ENCODE results near the gene CIITA.

Gene CIITA

GRCh38 chr16:10935226-10935915 lies 58.4 kb downstream of the CIITA start:
- POLR2A ChIA-PET = interaction anchor here (0.9 kb wide), 1 partner anchor 13 kb away, joined by 3 read pairs; no protein-coding TSS in a partner anchor
- TF ChIP-seq CTCF (IDR thresholded peaks at IDR 0.05; ENCODE audit: control extremely low read depth, extremely low read depth, low read depth, missing control alignments) = no peak
- CTCF ChIA-PET = interaction anchor here (1.3 to 4.1 kb wide), 3 partner anchors 10 to 42 kb away, joined by 3 to 16 read pairs (median 4); no protein-coding TSS in a partner anchor
- DNase-seq (ENCODE audit: extremely low spot score) = no peak

- ChIA-PET CTCF (interaction anchor here (0.9 to 4.1 kb wide), 6 partner anchors 9 to 427 kb away, joined by 3 to 16 read pairs (median 4); no protein-coding TSS in a partner anchor), POLR2A (interaction anchor here (1.1 kb wide), 1 partner anchor 197 kb away, joined by 5 read pairs; no protein-coding TSS in a partner anchor)
- TF ChIP-seq CTCF (IDR thresholded peaks at IDR 0.05; ENCODE audit: control extremely low read depth, extremely low read depth, low read depth, missing control alignments) = no peak
- no peak for DNase-seq (ENCODE audit: extremely low spot score)
These were observed 59.4 kb downstream of the CIITA start for GRCh38 chr16:10936272-10936984.

GRCh38 chr16:10937068-10937859 lies 60.3 kb downstream of the CIITA start:
- no peak for DNase-seq (ENCODE audit: extremely low spot score)
- no peak for TF ChIP-seq CTCF (IDR thresholded peaks at IDR 0.05; ENCODE audit: control extremely low read depth, extremely low read depth, low read depth, missing control alignments)
- ChIA-PET POLR2A (interaction anchor here (1.1 kb wide), 1 partner anchor 198 kb away, joined by 5 read pairs; no protein-coding TSS in a partner anchor), CTCF (interaction anchor here (0.9 to 4.1 kb wide), 6 partner anchors 8 to 428 kb away, joined by 3 to 16 read pairs (median 4); no protein-coding TSS in a partner anchor)

GRCh38 chr16:10938321-10938720 lies 61.3 kb downstream of the CIITA start:
- no peak for DNase-seq (ENCODE audit: extremely low spot score)
- POLR2A ChIA-PET = no interaction called here
- CTCF ChIA-PET = interaction anchor here (1.1 to 4.1 kb wide), 2 partner anchors 12 to 25 kb away, joined by 3 to 16 read pairs; no protein-coding TSS in a partner anchor
- TF ChIP-seq CTCF (IDR thresholded peaks at IDR 0.05; ENCODE audit: control extremely low read depth, extremely low read depth, low read depth, missing control alignments) = no peak

GRCh38 chr16:10938796-10939648 lies 62.0 kb downstream of the CIITA start:
- TF ChIP-seq CTCF (IDR thresholded peaks at IDR 0.05; ENCODE audit: control extremely low read depth, extremely low read depth, low read depth, missing control alignments) = no peak
- no peak for DNase-seq (ENCODE audit: extremely low spot score)
- POLR2A ChIA-PET = no interaction called here
- CTCF ChIA-PET = interaction anchor here (0.9 to 4.1 kb wide), 8 partner anchors 8 to 316 kb away, joined by 3 to 16 read pairs (median 4); no protein-coding TSS in a partner anchor
